ENCODE measurements around the gene PLCH1.
"Not testable (repeated sequence)": the region's sequence is repeated elsewhere in the genome, so short reads cannot be mapped to it uniquely, and the experiment has no call there.

The PLCH1 gene

GRCh38 chr3:155617346-155617925 lies 127.4 kb downstream of the PLCH1 start:
- DNase-seq (ENCODE audit: extremely low read depth in 1 of 2, low read depth in 1 of 2): no peak

DNA sequence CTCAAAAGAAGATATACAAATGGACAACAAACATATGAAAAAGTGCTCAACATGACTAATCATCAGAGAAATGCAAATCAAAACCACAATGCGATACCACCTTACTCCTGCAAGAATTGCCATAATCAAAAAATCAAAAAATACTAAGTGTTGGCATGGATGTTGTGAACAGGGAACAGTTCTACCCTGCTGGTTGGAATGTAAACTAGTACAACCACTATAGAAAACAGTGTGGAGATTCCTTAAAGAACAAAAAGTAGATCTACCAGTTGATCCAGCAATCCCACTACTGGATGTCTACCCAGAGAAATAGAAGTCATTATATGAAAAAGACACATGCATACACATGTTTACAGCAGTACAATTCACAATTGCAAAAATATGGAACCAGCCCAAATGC lies 129.7 kb downstream of the PLCH1 start:
- DNase-seq (ENCODE audit: extremely low read depth in 1 of 2, low read depth in 1 of 2): not testable (repeated sequence)

DNA sequence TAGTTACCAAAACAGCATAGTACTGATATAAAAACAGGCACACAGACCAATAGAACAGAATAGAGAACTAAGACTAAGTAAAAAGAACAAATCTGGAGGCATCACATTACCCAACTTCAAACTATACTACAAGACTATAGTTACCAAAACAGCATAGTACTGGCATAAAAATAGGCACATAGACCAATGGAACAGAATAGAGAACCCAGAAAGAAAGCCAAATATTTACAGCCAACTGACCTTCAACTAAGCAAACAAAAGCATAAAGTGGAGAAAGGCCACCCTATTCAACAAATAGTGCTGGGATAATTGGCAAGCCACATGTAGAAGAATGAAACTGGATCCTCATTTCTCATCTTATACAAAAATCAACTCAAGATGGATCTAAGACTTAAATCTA lies 130.5 kb downstream of the PLCH1 start:
- not testable (repeated sequence) for DNase-seq (ENCODE audit: extremely low read depth in 1 of 2, low read depth in 1 of 2)

DNA sequence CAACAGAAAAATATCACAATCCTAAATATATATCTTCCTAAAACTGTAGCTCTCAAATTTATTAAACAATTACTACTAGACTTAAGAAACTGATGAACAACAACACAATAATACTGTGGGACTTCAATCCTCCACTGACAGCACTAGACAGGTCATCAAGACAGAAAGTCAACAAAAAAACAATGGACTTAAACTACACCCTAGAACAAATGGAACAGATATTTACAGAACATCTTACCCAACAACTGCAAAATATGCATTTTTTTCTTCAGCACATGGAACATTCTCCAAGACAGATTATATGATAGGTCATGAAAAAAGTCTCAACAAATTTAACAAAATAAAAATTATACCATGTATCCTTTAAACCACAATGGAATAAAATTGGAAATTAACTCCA lies 133.4 kb downstream of the PLCH1 start:
- no peak for DNase-seq (ENCODE audit: extremely low read depth in 1 of 2, low read depth in 1 of 2)

DNA sequence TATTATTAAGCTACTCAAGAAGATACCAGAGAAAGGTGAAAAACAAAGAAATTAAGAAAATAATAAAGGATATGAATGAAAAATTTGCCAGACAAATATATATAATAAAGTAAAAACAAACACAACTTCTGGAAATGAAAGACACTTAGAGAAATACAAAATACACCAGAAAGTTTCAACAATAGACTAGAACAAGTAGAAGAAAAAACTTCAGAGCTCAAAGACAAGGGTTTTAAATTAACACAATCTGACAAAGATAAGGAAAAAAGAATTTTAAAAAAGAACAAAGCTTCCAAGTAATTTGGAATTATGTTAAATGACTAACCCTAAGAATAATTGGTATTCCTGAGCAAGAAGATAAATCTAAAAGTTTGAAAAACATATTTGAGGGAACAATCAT lies 135.3 kb downstream of the PLCH1 start:
- DNase-seq (ENCODE audit: extremely low read depth in 1 of 2, low read depth in 1 of 2): no peak

DNA sequence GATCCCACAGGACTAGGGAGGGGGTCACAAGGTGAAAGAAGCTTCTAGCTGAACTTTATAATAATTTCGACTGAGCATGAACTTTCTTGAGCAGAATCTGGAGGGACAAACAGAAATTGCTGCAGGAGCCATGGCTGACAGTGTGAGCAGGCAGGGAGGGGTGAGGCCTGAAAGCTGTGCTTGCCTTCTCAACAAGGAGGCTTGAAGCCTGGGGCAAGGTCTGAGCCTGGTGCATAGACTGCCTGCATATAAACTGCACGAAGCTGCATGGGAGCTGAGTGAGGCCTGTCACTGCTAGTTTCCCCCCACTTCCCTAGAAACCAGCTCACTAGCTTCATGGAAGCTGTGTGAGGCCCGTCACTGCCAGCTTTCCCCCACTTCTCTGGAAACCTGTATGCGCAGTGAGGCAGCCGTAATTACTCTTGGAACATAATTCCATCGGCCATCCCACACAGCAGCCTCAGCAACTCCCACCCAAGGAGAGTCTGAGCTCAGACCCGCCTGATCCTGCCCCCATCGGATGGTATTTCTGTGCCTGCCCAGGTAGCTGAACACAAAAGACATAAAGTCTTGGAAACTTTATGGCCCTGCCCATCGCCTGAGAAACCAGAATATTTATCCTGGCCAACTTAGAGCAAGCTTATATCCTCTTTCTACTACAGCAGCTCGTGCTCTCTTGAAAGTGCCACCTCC lies 136.5 kb downstream of the PLCH1 start:
- DNase-seq (ENCODE audit: extremely low read depth in 1 of 2, low read depth in 1 of 2): no peak

DNA sequence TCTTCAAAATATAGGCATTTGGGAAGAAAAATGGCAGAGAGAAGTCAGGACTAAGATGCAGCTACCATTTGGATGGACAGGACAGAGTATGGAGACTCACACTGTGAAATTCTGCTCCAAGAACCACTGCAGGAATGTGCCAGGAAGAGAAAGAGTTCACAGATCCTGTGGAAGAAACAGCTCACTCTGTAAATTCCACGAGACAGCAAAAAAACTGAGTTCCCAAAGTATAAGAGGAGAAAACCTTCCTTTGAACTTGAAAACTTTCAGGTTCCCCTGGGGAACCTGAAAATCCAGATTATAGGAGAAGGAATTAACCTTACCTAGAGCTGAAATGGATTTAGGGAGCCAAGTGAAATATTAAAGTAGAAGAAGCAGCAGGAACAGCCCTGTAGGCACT lies 137.1 kb downstream of the PLCH1 start:
- DNase-seq (ENCODE audit: extremely low read depth in 1 of 2, low read depth in 1 of 2): no peak

DNA sequence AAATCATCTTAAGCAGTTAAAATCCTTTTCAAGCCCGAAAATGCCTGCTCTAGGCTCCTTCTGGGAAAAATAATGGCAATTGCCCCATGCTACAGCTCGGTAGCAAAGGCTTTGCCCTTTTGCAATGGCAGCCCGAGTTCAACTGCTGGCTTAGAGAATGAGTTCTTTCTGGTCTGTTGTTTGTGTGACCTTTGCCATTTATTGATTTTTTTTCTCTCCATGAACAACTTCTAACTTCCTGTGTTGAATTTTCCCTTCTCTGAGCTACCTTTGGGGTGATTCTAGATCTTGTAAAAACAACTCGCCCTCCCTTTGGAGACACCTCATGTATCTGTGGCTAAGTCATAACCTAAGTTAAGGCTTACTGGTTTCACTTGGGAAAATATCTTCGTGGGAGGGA lies 139.3 kb downstream of the PLCH1 start:
- DNase-seq (ENCODE audit: extremely low read depth in 1 of 2, low read depth in 1 of 2): no peak

- DNase-seq (ENCODE audit: extremely low read depth in 1 of 2, low read depth in 1 of 2): no peak
Observed at GRCh38 chr3:155604967-155605366, 139.9 kb downstream of the PLCH1 start.

DNA sequence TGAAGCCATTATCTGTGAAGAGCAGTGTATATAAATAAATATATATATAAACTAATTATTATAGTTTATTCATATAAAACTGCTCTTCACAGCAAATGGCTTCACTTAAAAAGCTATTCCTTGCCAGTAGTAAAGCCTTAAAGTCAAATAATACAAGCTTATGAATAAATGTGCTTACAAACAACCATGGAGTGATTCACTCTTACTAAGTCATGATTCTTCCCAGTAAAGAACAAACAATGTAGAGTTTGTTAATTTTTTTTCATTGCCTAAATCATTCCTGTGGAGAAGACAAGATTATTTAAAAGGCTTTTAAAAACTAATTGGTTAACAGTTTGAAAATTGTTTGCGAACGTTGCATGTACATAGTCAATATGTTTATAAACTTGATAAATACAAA lies 140.7 kb downstream of the PLCH1 start:
- DNase-seq (ENCODE audit: extremely low read depth in 1 of 2, low read depth in 1 of 2): no peak

DNA sequence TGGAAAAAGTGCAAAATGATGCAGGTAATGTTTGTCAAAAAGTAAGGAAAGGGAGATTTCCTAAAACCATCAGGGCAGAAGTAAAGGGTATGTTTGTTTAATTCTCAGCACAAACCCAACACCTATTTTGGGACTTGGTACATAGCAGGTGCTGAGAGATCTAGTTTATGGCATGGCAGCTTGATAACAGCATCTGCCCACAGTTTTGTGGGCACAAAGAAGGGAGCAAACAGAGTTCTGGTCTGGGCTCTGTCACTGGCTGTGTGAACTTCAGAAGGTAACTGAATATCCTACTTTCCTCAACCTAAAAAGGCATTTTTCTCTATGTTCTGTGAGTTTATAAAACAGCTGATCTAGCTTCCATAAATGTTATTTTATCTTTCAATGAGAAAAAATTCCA lies 141.6 kb downstream of the PLCH1 start:
- DNase-seq (ENCODE audit: extremely low read depth in 1 of 2, low read depth in 1 of 2): no peak

DNA sequence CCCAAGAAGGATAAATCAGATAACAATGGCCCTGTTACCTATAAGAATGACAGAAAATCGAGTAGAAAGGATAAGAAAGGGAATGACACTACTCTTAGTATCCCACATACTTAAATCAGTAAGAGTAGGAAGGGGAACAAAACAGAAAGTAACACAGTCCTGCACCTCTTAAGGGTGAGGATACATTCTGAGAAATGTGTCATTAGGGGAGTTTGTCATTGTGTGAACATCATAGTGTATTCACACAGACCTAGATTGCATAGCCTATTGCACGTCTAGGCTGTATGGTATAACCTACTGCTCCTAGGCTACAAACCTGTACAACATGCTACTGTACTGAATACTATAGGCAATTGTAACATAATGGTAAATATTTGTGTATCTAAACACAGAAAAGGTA lies 142.6 kb downstream of the PLCH1 start:
- DNase-seq (ENCODE audit: extremely low read depth in 1 of 2, low read depth in 1 of 2): no peak

DNA sequence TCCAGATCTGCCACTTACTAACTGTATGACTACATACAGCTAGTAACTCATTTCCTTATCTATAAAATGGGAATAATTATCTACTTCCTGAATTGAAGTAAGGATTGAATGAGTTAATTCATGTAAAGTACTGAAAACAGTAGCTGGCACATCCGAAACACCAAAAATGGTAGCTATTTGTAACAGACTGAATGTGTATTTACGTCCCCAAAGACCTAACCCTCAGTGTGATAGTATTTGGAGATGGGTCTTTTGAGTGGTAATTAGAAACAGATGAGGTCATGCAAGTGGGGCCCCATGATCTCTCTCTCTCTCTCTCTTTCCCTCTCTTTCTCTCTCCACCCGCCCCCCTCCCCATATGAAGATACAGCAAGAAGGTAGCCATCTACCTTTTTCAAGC lies 146.2 kb downstream of the PLCH1 start:
- DNase-seq (ENCODE audit: extremely low read depth in 1 of 2, low read depth in 1 of 2): no peak

DNA sequence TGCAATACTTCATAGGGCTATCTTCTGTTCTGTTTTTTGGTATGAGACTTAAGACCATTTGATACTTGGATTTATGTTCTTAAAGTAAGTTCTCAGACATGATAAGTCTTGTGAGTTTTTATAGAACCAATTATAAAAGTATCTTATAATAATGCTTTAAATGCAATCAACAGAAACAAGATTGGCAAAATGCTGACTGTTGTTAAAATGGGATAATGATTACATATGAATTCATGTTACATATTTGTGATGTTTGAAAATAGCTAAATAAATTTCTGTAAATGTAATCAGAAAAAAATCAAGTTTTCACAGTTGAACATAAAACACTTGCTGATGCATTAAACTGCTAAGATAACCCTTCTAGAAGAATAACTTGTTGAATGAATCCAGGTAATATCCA lies 148.3 kb downstream of the PLCH1 start:
- no peak for DNase-seq (ENCODE audit: extremely low read depth in 1 of 2, low read depth in 1 of 2)

GRCh38 chr3:155595371-155595770 lies 149.5 kb downstream of the PLCH1 start:
- no peak for DNase-seq (ENCODE audit: extremely low read depth in 1 of 2, low read depth in 1 of 2)

DNA sequence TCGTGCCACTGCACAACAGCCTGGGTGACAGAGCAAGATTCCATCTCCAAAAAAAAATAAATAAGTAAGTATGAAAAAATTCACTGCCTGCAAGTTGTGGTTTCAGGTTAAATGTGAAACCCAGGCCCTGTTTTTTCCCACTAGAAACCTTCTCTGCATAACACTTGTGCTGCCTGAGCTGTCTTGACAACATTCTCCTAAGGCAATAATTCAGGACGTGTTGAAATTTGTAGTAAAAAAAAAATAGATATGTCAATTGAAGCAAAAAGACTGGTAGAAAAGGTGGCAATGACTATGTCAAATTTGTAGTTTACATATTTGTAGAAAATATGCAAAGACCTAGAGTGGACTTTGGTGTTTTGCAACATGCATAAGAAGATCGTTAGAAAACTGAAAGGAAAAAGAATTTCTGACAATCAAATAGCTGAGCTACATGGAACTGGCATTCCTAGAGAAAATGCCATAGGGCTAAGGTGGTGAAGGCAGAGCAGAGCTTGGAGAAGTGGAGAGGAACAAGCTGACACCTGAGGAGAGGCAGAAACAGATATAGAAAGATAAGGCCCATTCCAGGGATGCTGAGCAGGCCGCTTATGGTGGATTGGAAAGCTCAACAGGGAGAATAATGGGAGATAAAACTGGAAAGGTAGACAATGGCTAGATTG lies 150.2 kb downstream of the PLCH1 start:
- DNase-seq (ENCODE audit: extremely low read depth in 1 of 2, low read depth in 1 of 2): no peak

- no peak for DNase-seq (ENCODE audit: extremely low read depth in 1 of 2, low read depth in 1 of 2)
Observed at GRCh38 chr3:155587581-155587980, 157.3 kb downstream of the PLCH1 start.

GRCh38 chr3:155585384-155585783 lies 159.5 kb downstream of the PLCH1 start:
- DNase-seq (ENCODE audit: extremely low read depth in 1 of 2, low read depth in 1 of 2): no peak

DNA sequence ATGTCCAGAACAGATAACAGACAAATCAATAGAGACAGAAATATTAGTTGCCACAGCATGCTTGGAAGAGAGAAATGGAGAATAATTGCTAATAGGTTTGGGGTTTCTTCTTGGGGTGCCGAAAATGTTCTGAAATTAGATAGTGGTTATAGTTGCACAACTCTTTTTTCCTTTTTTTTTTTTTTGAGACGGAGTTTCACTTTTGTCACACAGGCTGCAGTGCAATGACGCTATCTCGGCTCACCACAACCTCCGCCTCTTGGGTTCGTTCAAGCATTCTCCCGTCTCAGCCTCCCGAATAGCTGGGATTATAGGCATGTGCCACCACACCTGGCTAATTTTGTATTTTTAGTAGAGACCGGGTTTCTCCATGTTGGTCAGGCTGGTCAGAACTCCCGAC lies 163.3 kb downstream of the PLCH1 start:
- DNase-seq (ENCODE audit: extremely low read depth in 1 of 2, low read depth in 1 of 2): no peak

- DNase-seq (ENCODE audit: extremely low read depth in 1 of 2, low read depth in 1 of 2): no peak
Observed at GRCh38 chr3:155572085-155572484, 172.8 kb downstream of the PLCH1 start.

GRCh38 chr3:155568295-155568694 lies 176.6 kb downstream of the PLCH1 start:
- DNase-seq (ENCODE audit: extremely low read depth in 1 of 2, low read depth in 1 of 2): no peak

DNA sequence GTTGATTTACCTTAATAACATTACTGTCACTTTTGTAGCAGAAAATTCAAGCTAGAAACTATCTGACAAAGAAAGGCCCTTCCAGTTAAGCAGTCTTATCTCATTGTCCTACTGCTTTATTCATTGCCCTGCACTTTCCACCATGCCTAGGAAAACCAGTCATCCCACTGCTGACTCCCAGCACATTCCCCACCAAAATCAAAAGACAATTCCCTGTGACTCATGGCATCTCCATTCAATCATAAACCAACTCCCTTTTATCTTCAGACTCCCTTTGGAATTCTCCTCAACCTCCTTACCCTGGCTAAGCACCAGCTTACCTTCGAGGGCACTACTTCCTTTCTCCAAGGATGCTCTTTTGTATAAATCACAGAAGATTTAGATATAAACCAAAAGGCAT lies 184.3 kb downstream of the PLCH1 start:
- no peak for DNase-seq (ENCODE audit: extremely low read depth in 1 of 2, low read depth in 1 of 2)

Data from activated CD8-positive, alpha-beta memory T cell treated with anti-CD3 and anti-CD28 coated beads for 1 hour (primary cell).